Trophoblast cell (in vitro differentiated cells and primary cell): ENCODE data around the gene CPSF4.
A peak's percentile ranks its signal among the peaks of the same experiment; 100 is the strongest.

ENCODE experiments used
- DNase-seq, 2 donors: peaks; one replicate each; pipeline ENCODE4 v3.0.0-alpha.2; 2016
- H2AFZ ChIP-seq: 2 replicates; pipeline ENCODE4 v1.6.1; 2013; ENCODE audit warnings: low read length, moderate library complexity, mild to moderate bottlenecking; ENCODE audit not compliant: insufficient read depth, poor library complexity
- H2AK5ac ChIP-seq: 2 replicates; pipeline ENCODE4 v1.6.1; 2013; ENCODE audit warnings: mild to moderate bottlenecking, low read length
- H2BK120ac ChIP-seq: 2 replicates; pipeline ENCODE4 v1.6.1; 2013; ENCODE audit warnings: low read length, mild to moderate bottlenecking, moderate library complexity; ENCODE audit not compliant: insufficient read depth, poor library complexity
- H2BK12ac ChIP-seq: 2 replicates; pipeline ENCODE4 v1.6.1; 2013; ENCODE audit warnings: mild to moderate bottlenecking, low read length, moderate library complexity
- H2BK5ac ChIP-seq: 2 replicates; pipeline ENCODE4 v1.6.1; 2013; ENCODE audit warnings: low read length, low read depth, moderate library complexity, mild to moderate bottlenecking; ENCODE audit not compliant: poor library complexity
- H3K14ac ChIP-seq: 2 replicates; pipeline ENCODE4 v1.6.1; 2013; ENCODE audit warnings: mild to moderate bottlenecking, low read length
- H3K18ac ChIP-seq: 2 replicates; pipeline ENCODE4 v1.6.1; 2013; ENCODE audit warnings: mild to moderate bottlenecking, low read length
- H3K23ac ChIP-seq: 2 replicates; pipeline ENCODE4 v1.6.1; 2013; ENCODE audit warnings: low read length
- H3K27ac ChIP-seq: 2 replicates; pipeline ENCODE4 v1.5.1; 2013; ENCODE audit warnings: low read depth, mild to moderate bottlenecking, inconsistent platforms, low read length, moderate library complexity
- H3K27me3 ChIP-seq: 2 replicates; pipeline ENCODE4 v1.6.1; 2013; ENCODE audit warnings: inconsistent platforms, mild to moderate bottlenecking, low read length, moderate library complexity; ENCODE audit not compliant: insufficient read depth
- H3K36me3 ChIP-seq, 2 experiments: 1 replicate in 1 of 2; 2 replicates in 1 of 2; pipeline ENCODE4 v1.6.1; 2013; ENCODE audit warnings: low read length in 2 of 2, mild to moderate bottlenecking in 2 of 2, moderate library complexity in 1 of 2; ENCODE audit not compliant: insufficient read depth in 2 of 2, control insufficient read depth in 1 of 2
- H3K4ac ChIP-seq: 2 replicates; pipeline ENCODE4 v1.6.1; 2013; ENCODE audit warnings: low read depth, mild to moderate bottlenecking, low read length, moderate library complexity
- H3K4me1 ChIP-seq, 2 experiments: 1 replicate in 1 of 2; 2 replicates in 1 of 2; pipeline ENCODE4 v1.6.1; 2013; ENCODE audit warnings: low read length in 2 of 2, mild to moderate bottlenecking in 2 of 2, moderate library complexity in 1 of 2; ENCODE audit not compliant: insufficient read depth in 2 of 2, control insufficient read depth in 1 of 2
- H3K4me2 ChIP-seq: 2 replicates; pipeline ENCODE4 v1.6.1; 2013; ENCODE audit warnings: inconsistent platforms, mild to moderate bottlenecking, low read length, moderate library complexity
- H3K4me3 ChIP-seq: 2 replicates; pipeline ENCODE4 v1.5.1; 2013; ENCODE audit warnings: mild to moderate bottlenecking, low read depth, low read length, inconsistent platforms
- H3K79me1 ChIP-seq: one replicate; pipeline ENCODE4 v1.6.1; 2013; ENCODE audit warnings: low read length
- H3K79me2 ChIP-seq: 2 replicates; pipeline ENCODE4 v1.6.1; 2013; ENCODE audit warnings: low read length, mild to moderate bottlenecking; ENCODE audit not compliant: control insufficient read depth, insufficient read depth, poor library complexity
- H3K9ac ChIP-seq: 2 replicates; pipeline ENCODE4 v1.6.1; 2013; ENCODE audit warnings: mild to moderate bottlenecking, low read length
- H3K9me3 ChIP-seq: 2 replicates; pipeline ENCODE4 v1.6.1; 2013; ENCODE audit warnings: low read depth, mild to moderate bottlenecking, control low read depth, inconsistent platforms, low read length; ENCODE audit not compliant: insufficient read depth
- H4K12ac ChIP-seq: 2 replicates; pipeline ENCODE4 v1.6.1; 2013; ENCODE audit warnings: low read depth, mild to moderate bottlenecking, low read length, moderate library complexity
- H4K8ac ChIP-seq: 2 replicates; pipeline ENCODE4 v1.6.1; 2013; ENCODE audit warnings: low read depth, mild to moderate bottlenecking, low read length, moderate library complexity
- H4K91ac ChIP-seq: one replicate; pipeline ENCODE4 v1.6.1; 2013; ENCODE audit warnings: low read depth, mild to moderate bottlenecking, low read length, moderate library complexity
- WGBS: extraction: QIAGEN DNeasy Blood & Tissue Kit; methylation state at CpG from one replicate; pipeline ENCODE4 v1.1.7; 2013; ENCODE audit warnings: missing lambda C conversion rate; ENCODE audit not compliant: insufficient read length, insufficient coverage; ENCODE audit errors: extremely low coverage; 5-methylcytosine and 5-hydroxymethylcytosine counted together

The CPSF4 gene

GRCh38 chr7:99456288-99456687 is 17.5 kb downstream of the CPSF4 start:
- no peak overlapping the region for H3K4me2 ChIP-seq
- no peak overlapping the region for H2AFZ ChIP-seq
- H3K27me3 ChIP-seq = no peaks in the 10 kb centered on the region
- no CpG with 5 or more reads among the region's 13 CpGs for WGBS
- H3K79me2 ChIP-seq = no peaks in the 10 kb centered on the region
- H3K79me1 ChIP-seq = no peaks in the 10 kb centered on the region
- no peak overlapping the region for H3K9ac ChIP-seq
- no peak overlapping the region for H2BK12ac ChIP-seq
- H3K4me3 ChIP-seq = no peak overlapping the region
- no peak overlapping the region for H4K12ac ChIP-seq
- H3K36me3 ChIP-seq = peaks cover 77 to 86% of the 10 kb centered on the region in 2 experiments
- peaks cover 6% of the 10 kb centered on the region for H3K9me3 ChIP-seq
- DNase-seq = no peak
- no peak overlapping the region for H3K14ac ChIP-seq
- no peak overlapping the region for H3K18ac ChIP-seq
- H4K8ac ChIP-seq = no peak overlapping the region
- H3K4me1 ChIP-seq = peaks cover 0 to 6% of the 10 kb centered on the region in 2 experiments
- no peak overlapping the region for H3K23ac ChIP-seq
- no peak overlapping the region for H3K4ac ChIP-seq
- H2AK5ac ChIP-seq = no peak overlapping the region
- H4K91ac ChIP-seq = no peak overlapping the region
- H3K27ac ChIP-seq = no peak overlapping the region
- no peak overlapping the region for H2BK5ac ChIP-seq
- H2BK120ac ChIP-seq = no peak overlapping the region

GRCh38 chr7:99457050-99457649 is 18.4 kb downstream of the CPSF4 start:
- H4K8ac ChIP-seq = no peak overlapping the region
- no peak overlapping the region for H2BK5ac ChIP-seq
- H4K91ac ChIP-seq = no peak overlapping the region
- H3K23ac ChIP-seq = no peak overlapping the region
- H2AK5ac ChIP-seq = no peak overlapping the region
- no peak for DNase-seq
- no peaks in the 10 kb centered on the region for H3K79me2 ChIP-seq
- no peak overlapping the region for H3K14ac ChIP-seq
- no peak overlapping the region for H2AFZ ChIP-seq
- peaks cover 69 to 79% of the 10 kb centered on the region in 2 experiments for H3K36me3 ChIP-seq
- H3K4me3 ChIP-seq = no peak overlapping the region
- no peak overlapping the region for H2BK12ac ChIP-seq
- WGBS = no CpG with 5 or more reads among the region's 6 CpGs
- no peak overlapping the region for H3K18ac ChIP-seq
- H3K9me3 ChIP-seq = peaks cover 4% of the 10 kb centered on the region
- no peaks in the 10 kb centered on the region for H3K79me1 ChIP-seq
- H3K4ac ChIP-seq = no peak overlapping the region
- peaks cover 0 to 6% of the 10 kb centered on the region in 2 experiments for H3K4me1 ChIP-seq
- H2BK120ac ChIP-seq = no peak overlapping the region
- no peak overlapping the region for H3K9ac ChIP-seq
- H3K27me3 ChIP-seq = no peaks in the 10 kb centered on the region
- no peak overlapping the region for H3K4me2 ChIP-seq
- no peak overlapping the region for H3K27ac ChIP-seq
- H4K12ac ChIP-seq = no peak overlapping the region

DNA sequence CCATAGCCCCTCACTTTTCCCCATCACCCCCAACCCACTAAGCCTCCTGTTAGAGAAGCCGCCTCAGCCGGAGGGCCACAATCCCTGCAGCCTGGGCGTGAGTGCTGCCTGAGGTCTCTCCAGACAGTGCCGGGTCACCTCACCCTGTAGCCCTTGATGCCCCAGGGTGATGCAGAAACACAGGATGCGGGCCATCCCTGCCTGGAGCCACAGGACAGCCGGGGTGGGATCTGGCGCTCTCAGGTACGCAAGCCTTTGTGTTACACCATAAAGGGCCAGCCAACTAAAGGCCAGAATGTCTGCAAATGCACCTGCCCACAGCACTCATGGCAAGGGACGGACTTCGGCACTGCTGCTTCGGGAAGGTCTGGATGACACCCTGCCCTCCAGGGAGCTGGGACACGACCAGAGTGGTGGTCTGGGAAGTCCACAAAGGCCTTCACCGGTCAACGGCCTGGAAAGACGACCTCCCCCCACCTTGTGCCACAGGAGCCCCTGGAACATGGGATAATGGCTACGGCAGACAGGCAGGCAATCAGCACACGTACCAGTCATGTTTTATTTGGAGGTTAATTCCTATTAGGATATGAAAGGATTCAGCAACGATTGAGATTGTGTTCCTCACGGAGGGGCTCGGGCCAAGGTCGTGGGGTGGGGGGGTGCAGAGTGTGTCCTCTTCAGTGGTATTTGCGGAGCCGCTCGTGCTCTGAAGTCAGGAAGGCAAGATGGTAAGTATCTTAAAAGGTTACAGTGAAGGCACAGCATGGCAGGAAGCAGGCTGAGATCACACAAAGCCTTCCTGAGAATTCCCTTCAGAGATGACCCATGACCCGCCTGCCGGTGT is 19.1 kb downstream of the CPSF4 start:
- whole genome bisulfite sequencing = no CpG with 5 or more reads among the region's 26 CpGs
- H3K4me2 ChIP-seq = no peak overlapping the region
- peaks cover 0 to 6% of the 10 kb centered on the region in 2 experiments for H3K4me1 ChIP-seq
- peaks cover 3% of the 10 kb centered on the region for H3K79me2 ChIP-seq
- no peak overlapping the region for H4K91ac ChIP-seq
- no peak overlapping the region for H4K12ac ChIP-seq
- H2BK5ac ChIP-seq = no peak overlapping the region
- H3K23ac ChIP-seq = no peak overlapping the region
- H3K27me3 ChIP-seq = no peaks in the 10 kb centered on the region
- H3K9me3 ChIP-seq = no peaks in the 10 kb centered on the region
- H2BK120ac ChIP-seq = no peak overlapping the region
- no peak overlapping the region for H3K9ac ChIP-seq
- no peak overlapping the region for H4K8ac ChIP-seq
- no peak overlapping the region for H3K4me3 ChIP-seq
- H3K36me3 ChIP-seq = peaks cover 65 to 71% of the 10 kb centered on the region in 2 experiments
- H3K4ac ChIP-seq = no peak overlapping the region
- H2BK12ac ChIP-seq = no peak overlapping the region
- no peaks in the 10 kb centered on the region for H3K79me1 ChIP-seq
- H2AK5ac ChIP-seq = no peak overlapping the region
- H2AFZ ChIP-seq = no peak overlapping the region
- peak; percentile 91 to 94 for DNase-seq
- H3K18ac ChIP-seq = no peak overlapping the region
- no peak overlapping the region for H3K14ac ChIP-seq
- H3K27ac ChIP-seq = no peak overlapping the region

GRCh38 chr7:99459087-99459486 is 20.3 kb downstream of the CPSF4 start:
- WGBS = no CpG with 5 or more reads among the region's 8 CpGs
- DNase-seq = peak in 1 of 2 donors; percentile 27

More at GRCh38 chr7:99459087-99459486, 20.3 kb downstream of the CPSF4 start:
- Histone ChIP-seq H4K12ac (no peak overlapping the region), H2AFZ (no peak overlapping the region), H3K9me3 (no peaks in the 10 kb centered on the region), H4K91ac (no peak overlapping the region), H3K18ac (no peak overlapping the region), H4K8ac (no peak overlapping the region), H3K4me3 (no peak overlapping the region), H3K4ac (no peak overlapping the region), H3K4me1 (peaks cover 0 to 6% of the 10 kb centered on the region in 2 experiments), H3K23ac (no peak overlapping the region), H3K27me3 (no peaks in the 10 kb centered on the region), H3K79me1 (no peaks in the 10 kb centered on the region), H2BK12ac (no peak overlapping the region), H2AK5ac (no peak overlapping the region), H3K36me3 (peaks cover 59 to 64% of the 10 kb centered on the region in 2 experiments), H2BK5ac (no peak overlapping the region), H3K27ac (no peak overlapping the region), H2BK120ac (no peak overlapping the region), H3K4me2 (no peak overlapping the region), H3K14ac (no peak overlapping the region), H3K9ac (no peak overlapping the region), H3K79me2 (peaks cover 6% of the 10 kb centered on the region)
